ENCODE measurements around the gene COMTD1.

Gene COMTD1

GRCh38 chr10:75231672-75232581 is 3.8 kb downstream of the COMTD1 start:
- Histone ChIP-seq H3K27me3 (ENCODE audit: insufficient read depth, poor library complexity, severe bottlenecking) (no peaks in the 10 kb centered on the region), H3K4me3 (replicated peaks; ENCODE audit: insufficient read depth, low read length) (no peak overlapping the region), H3K27ac (replicated peaks) (no peak overlapping the region)
- peak; percentile 20; the same call in 1 of the 2 replicates for TF ChIP-seq POLR2AphosphoS5 (IDR thresholded peaks at IDR 0.05; ENCODE audit: low read depth)
- no peak for TF ChIP-seq CTCF (IDR thresholded peaks at IDR 0.05; ENCODE audit: insufficient read depth, low read length)
- no peak for TF ChIP-seq REST (IDR thresholded peaks at IDR 0.05; ENCODE audit: insufficient replicate concordance, low read depth)
- TF ChIP-seq GABPA (IDR thresholded peaks at IDR 0.05; ENCODE audit: low read depth) = no peak
- TF ChIP-seq SPI1 (IDR thresholded peaks at IDR 0.05; ENCODE audit: borderline replicate concordance, low read depth) = no peak
- no peak for DNase-seq (ENCODE audit: low read depth in 1 of 2, low spot score in 1 of 2)

GRCh38 chr10:75230600-75231038 is 5.1 kb downstream of the COMTD1 start:
- peak; percentile 71 to 93 for DNase-seq (ENCODE audit: low read depth in 1 of 2, low spot score in 1 of 2)
- no peaks in the 10 kb centered on the region for H3K27me3 ChIP-seq (ENCODE audit: insufficient read depth, poor library complexity, severe bottlenecking)
- no peak overlapping the region for H3K4me3 ChIP-seq (replicated peaks; ENCODE audit: insufficient read depth, low read length)
- H3K27ac ChIP-seq (replicated peaks) = no peak overlapping the region
- TF ChIP-seq SPI1 (IDR thresholded peaks at IDR 0.05; ENCODE audit: borderline replicate concordance, low read depth) = peak; percentile 91
- TF ChIP-seq GABPA (IDR thresholded peaks at IDR 0.05; ENCODE audit: low read depth) = no peak
- TF ChIP-seq CTCF (IDR thresholded peaks at IDR 0.05; ENCODE audit: insufficient read depth, low read length) = peak; percentile 96
- no peak for TF ChIP-seq REST (IDR thresholded peaks at IDR 0.05; ENCODE audit: insufficient replicate concordance, low read depth)
- no peak for TF ChIP-seq POLR2AphosphoS5 (IDR thresholded peaks at IDR 0.05; ENCODE audit: low read depth)

- no peak for DNase-seq (ENCODE audit: low read depth in 1 of 2, low spot score in 1 of 2)
Observed at GRCh38 chr10:75229971-75230370, 5.8 kb downstream of the COMTD1 start.

More at GRCh38 chr10:75229971-75230370, 5.8 kb downstream of the COMTD1 start:
- TF ChIP-seq CTCF (IDR thresholded peaks at IDR 0.05; ENCODE audit: insufficient read depth, low read length) (no peak), REST (IDR thresholded peaks at IDR 0.05; ENCODE audit: insufficient replicate concordance, low read depth) (no peak), SPI1 (IDR thresholded peaks at IDR 0.05; ENCODE audit: borderline replicate concordance, low read depth) (no peak), GABPA (IDR thresholded peaks at IDR 0.05; ENCODE audit: low read depth) (no peak), POLR2AphosphoS5 (IDR thresholded peaks at IDR 0.05; ENCODE audit: low read depth) (no peak)
- Histone ChIP-seq H3K27me3 (ENCODE audit: insufficient read depth, poor library complexity, severe bottlenecking) (no peaks in the 10 kb centered on the region), H3K4me3 (replicated peaks; ENCODE audit: insufficient read depth, low read length) (no peak overlapping the region), H3K27ac (replicated peaks) (no peak overlapping the region)

Measured in HL-60 (cell line).